HG03045 (cell line): Measurements from ENCODE around the gene BMP2K.
A peak's percentile ranks its signal among the peaks of the same experiment; 100 is the strongest.

Experiments
- ATAC-seq: cut with Tn5 transposase; IDR thresholded peaks from one replicate; pipeline ENCODE4 v1.9.1; 2021; ENCODE audit warnings: mild to moderate bottlenecking, moderate library complexity; ENCODE audit not compliant: unreplicated experiment

BMP2K gene

DNA sequence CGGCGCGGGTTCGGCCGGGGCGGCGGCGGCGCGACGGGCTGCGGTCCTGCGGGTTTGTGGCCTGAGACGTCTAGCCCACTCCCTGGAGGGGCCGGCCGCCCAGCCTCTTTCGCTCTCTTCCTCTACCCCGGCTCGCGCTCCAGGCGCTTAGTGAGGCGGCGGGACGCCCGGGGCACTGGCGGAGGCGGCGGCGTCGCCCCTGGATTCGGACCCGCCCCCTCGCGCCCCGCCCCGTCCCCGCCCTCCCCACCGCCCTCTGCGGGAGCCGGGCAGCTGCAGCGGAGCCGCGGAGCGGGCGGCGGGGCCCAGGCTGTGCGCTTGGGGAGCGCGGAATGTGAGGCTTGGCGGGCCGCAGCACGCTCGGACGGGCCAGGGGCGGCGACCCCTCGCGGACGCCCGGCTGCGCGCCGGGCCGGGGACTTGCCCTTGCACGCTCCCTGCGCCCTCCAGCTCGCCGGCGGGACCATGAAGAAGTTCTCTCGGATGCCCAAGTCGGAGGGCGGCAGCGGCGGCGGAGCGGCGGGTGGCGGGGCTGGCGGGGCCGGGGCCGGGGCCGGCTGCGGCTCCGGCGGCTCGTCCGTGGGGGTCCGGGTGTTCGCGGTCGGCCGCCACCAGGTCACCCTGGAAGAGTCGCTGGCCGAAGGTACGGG, at the start of gene BMP2K:
BMP2K (plus strand) TSS at position 272 of the 650 bp plus-strand sequence; CDS start at position 466, 194 bp downstream.
- peak; percentile 76 for ATAC-seq

DNA sequence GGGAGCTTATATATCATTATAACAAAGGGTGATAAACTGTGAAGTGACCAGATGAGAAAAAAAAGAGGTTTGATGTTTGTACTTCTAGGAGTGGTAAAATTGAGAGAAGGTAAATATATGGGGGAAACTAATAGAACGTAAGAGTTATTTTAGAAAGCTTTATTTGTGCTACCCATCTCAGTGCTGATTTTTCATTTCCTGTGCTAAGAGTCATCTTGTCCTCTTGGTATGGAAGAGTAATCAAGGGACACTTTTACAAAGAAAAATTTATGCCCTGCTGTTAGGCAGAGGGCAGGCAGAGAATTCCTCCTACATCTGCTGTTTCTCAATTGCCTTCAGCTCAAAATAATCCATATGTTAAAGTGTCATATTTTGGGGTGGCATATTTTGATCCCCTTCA, 49.6 kb upstream of the BMP2K start:
- ATAC-seq, result no peak

DNA sequence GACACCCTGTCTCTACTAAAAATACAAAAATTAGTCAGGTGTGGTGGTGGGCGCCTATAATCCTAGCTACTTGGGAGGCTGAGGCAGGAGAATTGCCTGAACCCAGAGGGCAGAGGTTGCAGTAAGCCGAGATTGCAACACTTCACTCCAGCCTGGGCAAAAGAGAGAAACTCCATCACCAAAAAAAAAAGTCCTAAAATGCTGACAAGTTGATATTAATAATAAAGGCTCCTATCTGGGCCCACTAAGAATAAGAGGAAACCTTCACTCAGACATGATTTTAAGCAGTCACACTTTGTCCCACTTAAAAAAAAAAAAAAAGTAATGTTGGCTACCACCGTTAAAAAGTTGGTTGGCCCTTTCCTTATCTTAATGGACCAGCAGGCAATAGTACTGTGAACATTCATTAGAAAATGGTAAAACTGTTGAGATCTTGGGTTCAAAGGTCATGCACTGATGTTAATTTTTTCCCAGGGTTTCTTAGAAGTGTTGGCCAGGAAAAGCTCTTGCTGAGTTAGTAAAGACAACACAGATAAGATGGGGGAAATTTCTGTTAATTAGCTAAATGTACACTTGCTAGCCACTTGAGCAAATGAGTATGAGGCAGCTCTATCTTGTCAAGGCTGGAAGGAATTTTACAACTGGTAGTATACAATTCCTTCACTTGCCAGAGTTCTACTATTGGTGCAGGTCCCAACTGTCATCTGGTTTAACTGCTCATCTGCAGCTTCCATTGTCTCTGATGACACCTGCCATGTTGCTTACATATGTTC, 43.6 kb upstream of the BMP2K start:
- no peak for ATAC-seq

DNA sequence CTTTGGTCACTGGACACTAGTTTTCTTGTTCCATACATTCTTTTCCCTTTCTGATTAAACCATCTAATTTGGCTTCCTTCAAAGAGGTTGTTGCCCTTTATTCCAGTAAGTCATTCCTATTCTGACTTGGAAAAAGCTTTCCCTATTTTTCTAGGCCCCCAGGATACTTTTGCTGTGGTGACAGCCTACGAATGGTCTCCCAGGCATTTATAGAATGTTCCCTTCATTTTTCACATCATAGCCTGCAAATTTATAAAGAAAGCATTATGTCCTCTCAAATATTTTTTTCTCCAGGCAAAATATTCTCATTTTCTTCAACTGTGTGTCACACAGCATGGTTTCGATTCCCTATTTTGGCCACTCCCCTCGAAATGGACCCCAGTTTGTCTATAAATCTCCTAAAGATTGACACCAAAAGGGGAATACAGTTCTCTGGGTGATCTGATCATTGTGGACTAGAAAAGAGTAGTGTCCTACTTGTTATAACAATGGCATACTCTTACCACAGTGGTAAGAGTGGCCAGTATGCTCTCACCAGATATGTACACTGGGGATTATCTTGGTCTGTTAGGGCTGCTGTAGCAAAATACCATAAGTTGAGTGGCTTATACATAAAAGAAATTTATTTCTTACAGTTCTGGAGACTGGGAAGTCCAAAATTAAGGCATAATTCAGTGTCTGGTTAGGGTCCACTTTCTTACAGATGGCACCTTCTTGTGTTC, 41.5 kb upstream of the BMP2K start:
- ATAC-seq, result no peak

DNA sequence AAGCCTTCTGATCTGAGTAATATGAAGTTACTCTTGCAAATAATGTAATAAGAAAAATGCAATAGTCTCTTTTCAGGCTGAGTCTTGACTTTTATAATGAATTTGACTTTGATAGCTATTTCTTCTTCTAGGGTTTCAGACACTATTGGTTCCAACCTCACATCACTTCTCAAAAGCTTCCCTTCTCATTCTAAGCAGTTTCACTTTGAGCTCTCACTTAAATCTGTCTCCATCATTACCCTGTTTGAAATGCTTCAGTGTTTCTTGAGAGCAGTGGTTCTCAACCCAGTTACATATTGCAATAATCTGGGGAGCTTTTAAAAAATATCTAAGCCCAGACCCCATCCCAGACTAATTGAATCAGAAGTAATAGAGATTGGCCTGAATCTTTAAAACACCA, 40.5 kb upstream of the BMP2K start:
- ATAC-seq, result peak; percentile 71

DNA sequence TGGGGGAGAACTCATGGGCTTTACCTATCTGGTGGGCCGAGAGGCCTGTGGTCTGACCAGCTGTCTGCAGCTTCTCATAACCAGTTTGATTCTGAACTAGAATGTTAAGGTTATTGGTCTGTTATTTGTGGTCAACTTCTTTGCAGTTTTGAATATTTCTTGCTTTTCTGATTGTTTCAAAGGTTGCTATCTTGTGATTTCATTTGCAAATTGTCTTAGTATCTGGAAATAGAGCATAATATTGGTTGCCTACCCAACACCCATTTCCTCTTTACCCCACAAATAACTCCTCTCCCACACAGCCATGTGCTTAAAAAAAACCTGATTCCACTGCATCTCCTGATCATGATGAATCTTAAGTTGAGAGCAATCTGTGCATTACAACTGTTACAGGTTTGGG, 39.1 kb upstream of the BMP2K start:
- peak; percentile 62 for ATAC-seq

DNA sequence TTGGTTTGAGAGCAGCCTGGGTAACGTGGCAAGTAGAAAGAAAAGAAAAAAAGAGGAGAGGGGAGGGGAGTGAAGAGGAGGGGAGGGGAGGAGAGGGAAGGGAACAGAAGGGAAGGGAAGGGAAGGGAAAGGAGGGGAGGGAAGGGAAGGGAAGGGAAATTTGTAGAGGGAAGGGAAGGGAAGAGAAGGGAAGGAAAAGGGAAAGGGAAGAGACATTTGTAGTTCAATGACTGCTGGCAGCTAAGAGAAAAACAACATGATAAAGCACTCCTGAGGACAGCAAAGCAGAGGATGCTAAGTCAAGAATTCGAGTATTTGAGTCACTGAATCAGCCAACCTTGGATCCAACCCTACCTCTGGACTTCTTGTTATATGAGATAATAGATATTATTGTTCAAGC, 38.2 kb upstream of the BMP2K start:
- no peak for ATAC-seq

DNA sequence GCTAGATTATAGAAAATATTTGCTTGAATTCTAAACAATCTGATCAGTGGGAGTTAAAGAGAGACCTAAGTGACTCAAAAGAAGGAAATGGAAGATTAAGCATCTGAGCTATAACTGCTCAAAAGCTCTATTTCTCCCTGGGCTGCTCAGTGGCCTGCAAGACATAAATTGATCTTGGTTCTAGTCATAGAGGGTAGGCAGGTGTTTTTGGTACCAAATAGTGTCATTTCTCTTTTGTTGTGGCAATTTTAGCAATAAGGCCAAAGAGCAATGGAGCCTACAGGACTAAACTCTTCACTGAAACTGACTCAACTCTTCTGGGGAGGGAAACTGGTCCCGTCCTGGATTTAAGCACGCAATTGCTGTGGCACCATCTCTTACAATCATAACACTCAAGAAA, 33.9 kb upstream of the BMP2K start:
- ATAC-seq, result no peak

DNA sequence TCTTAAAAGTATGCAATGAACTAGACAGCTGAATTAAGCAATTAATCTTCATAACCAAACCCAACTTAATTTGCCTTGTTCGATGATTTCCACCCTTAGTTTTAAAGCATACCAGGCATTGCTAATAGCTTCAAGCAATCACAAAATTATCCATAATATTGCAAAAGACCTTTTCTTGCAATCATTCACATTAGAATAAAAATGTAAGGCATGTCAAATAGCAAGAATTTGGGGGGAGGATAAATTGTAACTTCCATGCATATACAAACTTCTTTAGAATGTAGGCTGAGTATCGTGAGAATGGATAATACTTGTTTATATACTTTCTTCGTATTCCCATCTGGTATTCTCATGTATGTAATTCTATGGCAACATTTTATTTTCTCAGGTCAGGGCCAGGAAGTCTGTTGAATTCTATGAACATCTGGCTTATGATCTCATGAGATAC, 28.7 kb upstream of the BMP2K start:
- no peak for ATAC-seq

DNA sequence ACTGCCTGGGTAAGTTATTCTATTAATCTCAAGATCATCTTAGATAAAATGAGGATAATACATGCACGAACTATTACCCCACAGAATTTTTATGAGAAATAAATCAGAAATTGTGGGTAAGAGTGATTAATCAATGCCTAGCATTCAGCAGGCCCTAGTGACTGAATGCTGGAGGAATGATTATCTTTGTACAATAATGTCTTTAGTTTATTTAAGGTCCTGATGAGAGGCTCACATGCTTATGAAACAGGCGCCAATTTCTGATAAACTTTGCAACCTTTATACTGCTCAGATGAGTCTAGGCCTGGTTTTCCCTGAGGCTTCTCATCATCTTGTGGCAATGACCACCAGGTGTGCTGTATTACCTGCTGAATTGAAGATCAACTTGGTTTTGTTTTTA, 27.8 kb upstream of the BMP2K start:
- ATAC-seq, result no peak

DNA sequence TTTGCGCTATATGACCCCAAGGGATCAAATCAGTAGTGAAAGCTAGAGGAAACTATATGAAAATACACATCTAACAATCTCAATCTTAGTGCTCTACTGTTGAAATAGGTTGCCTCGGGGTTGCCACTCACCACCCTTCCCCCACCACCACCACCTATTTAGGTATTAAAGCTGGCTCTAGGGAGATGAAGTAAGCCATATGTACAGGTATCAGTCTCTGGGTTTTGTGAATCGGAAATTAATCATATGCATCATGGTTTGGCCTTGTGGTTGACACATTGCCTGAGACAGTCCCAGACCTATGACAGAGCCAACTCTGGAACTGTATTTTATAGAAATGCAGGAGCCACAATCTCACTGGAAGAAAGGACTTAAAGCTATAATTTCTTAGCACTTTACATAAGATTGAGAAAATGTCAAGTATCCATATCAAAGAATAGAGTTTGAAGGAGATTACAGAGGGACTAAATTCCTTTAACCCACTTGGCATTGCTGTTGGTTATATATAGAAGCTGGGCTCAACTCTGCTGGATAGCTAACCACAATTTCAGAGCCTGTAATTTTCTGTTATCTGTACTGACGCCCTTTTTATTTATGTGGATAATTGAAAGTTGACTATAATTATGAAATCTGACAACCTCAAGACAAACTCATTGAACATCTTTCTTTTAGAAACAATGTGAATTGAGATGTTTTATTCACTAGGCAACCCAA, 26.7 kb upstream of the BMP2K start:
- ATAC-seq, result no peak

DNA sequence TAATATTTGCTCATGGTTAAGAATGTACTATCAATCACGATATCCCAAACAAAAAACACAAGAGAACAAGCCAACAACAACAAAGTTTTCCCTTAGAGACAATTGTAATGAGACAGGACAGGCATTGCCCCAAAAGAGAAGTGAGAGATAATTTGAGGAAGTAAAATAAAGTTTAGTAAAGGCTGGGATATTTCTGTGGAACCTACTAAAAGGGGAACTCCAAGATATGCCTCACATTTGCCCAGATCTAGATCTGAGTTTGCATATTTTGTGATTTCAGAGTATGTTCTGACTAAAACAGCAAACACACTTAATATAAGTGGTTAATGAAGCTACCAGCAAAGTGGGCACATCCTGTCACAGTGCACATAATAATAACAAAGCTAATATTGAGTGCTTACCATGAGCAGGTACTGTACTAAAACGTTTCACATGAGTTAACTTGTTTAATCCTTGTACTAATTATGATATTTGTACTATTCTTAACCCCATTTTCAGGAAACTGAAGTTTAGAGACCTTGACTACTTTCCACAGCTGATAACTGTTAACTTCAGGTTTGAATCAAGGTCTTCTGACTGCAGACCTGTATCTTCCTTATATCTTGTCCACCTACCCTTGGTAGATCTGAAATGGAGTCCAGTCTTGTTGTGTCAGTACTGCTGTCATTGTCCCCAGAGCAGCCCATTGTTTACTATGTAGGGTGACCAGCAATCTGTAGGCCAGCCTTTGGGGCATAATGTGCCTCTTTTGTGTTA, 26.0 kb upstream of the BMP2K start:
- peak; percentile 87 for ATAC-seq

DNA sequence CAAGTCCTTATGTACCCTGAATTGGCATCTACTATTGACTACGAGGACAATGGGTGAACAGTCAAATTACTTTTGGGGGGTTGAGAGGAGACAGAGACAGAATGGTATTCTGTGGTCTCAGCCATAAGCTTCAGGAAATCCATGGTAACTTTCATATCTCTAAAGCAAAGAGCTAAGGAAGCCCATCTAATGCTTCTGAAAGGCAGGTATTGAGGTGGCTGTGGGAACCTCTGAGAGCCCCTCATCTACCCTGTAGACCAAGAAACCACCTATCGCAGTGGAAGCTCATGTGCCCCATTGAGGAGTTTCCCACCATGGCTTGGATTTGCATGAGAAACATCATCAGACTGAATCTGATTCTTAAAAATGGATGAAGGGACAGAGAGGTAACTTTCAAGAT, 23.1 kb upstream of the BMP2K start:
- ATAC-seq, result no peak

DNA sequence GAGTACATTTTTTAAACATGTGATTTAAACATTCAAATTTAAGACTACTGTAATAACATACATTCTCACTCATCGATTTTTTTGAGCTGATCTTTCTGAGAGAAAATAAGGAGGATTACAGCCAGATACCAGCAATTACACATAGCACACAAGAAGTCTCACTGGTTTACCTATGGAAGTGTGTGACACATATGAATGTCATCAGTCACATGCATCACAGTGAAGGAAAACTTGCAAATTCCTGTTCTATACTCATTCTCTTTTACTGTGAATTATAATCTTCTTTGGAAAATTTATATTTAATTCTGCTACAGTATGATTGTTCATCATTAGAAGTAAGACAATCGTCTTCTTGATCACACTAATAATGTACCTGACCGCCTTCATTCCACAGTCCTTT, 21.3 kb upstream of the BMP2K start:
- no peak for ATAC-seq

DNA sequence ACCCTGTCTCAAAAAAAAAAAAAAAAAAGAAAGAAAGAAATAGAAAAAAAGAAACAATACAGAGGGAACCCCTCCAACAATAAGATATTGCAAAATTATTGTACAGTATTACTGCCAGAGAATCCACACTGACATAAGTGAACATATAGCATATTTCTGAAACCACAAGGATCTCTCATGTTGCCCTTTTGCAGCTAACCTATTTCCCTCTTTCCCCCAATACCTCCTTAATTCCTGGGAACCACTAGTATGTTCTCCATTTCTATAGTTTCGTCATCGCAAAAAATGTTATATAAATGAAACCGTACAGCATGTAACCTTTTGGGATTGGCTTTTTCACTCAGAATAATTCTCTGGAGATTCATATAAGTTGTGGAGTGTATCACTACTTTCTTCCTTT, 20.0 kb upstream of the BMP2K start:
- no peak for ATAC-seq

DNA sequence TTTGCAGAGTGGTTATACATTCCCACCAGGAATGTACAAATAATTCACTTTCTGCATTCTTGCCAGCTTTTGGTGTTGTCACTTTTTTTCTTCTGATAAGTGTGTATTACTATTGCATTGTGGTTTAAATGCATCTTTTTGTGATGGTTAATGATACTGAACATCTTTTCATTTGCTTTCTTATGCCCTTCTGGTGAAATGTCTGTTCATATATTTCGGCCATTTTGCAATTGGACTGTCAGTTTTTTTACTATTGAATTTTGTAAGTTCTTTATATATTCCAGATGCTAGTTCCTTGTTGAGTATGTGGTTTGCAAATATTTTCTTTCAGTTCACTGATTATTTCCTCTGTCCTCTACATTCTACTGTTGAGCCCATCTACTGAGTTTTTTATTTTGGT, 19.4 kb upstream of the BMP2K start:
- ATAC-seq, result no peak

DNA sequence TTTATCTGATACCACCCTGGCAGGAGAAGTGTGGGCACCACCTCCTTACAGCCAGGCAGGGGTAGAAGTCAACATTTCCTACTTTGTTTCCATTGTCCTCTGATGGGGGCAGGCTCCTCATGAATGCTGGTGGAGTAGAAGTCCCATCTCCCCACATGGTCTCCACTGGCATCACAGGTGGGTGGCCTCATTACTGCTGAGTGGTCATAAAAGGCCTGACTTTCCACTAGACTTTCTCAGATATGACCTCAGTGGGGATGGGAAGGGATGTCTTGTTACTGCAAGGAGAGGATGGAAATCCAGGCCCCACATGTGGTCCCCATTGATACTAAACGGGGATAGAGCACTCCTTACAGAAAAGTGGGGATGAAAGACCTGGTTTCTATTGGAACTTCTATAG, 18.6 kb upstream of the BMP2K start:
- ATAC-seq, result no peak

DNA sequence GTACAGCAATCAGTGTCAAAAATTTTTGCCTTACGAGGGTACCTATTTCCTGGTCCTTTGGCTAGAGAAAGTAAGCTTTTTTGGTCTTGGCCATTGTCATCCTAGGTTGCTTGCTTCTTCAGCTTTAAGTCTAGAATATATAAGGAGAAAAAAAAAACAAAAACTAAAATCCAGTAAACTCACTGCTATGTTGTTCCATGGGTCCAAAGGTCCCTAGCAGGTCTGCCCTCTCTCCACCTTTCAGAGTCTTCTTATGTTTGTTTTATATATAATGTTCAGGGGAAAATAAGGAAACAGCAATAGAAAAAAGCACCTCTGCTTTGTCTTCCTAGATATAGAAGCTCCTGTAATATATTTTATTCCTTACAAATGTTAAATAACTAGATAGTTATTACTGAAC, 18.1 kb upstream of the BMP2K start:
- no peak for ATAC-seq

DNA sequence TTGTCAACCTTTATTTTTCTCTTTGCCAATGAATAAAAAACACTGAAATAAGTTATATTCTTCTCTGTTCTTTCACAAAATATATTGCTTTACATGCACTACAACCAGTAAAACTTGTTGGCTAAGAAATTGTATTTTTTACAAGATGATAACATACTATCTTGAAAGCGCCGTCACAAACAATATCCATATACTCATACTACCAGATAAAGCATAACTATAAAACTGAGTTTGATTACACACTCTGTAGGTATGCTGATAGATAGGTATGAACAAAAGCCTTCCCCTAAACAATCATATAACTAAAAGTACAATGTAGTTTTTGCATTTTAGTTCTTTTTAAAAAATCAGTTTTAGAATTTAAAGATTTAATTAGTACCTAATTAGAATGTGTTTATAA, 13.6 kb upstream of the BMP2K start:
- no peak for ATAC-seq

DNA sequence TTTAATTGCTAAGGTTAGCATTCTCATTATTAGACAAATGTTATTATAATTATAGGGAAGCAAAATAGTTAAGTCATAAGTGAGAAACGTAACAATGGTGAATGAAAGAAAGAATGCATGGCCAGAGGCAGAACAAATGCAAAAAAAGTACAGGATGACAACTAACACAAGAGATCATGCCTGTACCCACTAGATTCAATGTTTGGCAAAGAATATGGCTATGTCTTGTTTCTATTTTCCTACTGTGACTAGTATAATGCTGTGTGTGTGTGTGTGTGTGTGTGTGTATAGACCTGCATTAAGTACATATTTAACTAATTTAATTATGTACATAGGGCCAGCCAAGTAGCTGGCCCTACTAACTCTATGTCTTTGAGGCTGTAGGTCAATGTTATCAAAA, 12.9 kb upstream of the BMP2K start:
- no peak for ATAC-seq
